Stimulated activated CD8-positive, alpha-beta memory T cell treated with anti-CD3 and anti-CD28 coated beads, Interleukin-12 subunit alpha, Interleukin-12 subunit beta, amount 100 ng/mL, for 24 hours (primary cell): ENCODE measurements around the gene PKHD1.

ENCODE experiments used
- DNase-seq: peaks from one replicate; pipeline ENCODE4 v3.0.0-alpha.2; 2020; ENCODE audit errors: extremely low read depth

Gene PKHD1, protein sequence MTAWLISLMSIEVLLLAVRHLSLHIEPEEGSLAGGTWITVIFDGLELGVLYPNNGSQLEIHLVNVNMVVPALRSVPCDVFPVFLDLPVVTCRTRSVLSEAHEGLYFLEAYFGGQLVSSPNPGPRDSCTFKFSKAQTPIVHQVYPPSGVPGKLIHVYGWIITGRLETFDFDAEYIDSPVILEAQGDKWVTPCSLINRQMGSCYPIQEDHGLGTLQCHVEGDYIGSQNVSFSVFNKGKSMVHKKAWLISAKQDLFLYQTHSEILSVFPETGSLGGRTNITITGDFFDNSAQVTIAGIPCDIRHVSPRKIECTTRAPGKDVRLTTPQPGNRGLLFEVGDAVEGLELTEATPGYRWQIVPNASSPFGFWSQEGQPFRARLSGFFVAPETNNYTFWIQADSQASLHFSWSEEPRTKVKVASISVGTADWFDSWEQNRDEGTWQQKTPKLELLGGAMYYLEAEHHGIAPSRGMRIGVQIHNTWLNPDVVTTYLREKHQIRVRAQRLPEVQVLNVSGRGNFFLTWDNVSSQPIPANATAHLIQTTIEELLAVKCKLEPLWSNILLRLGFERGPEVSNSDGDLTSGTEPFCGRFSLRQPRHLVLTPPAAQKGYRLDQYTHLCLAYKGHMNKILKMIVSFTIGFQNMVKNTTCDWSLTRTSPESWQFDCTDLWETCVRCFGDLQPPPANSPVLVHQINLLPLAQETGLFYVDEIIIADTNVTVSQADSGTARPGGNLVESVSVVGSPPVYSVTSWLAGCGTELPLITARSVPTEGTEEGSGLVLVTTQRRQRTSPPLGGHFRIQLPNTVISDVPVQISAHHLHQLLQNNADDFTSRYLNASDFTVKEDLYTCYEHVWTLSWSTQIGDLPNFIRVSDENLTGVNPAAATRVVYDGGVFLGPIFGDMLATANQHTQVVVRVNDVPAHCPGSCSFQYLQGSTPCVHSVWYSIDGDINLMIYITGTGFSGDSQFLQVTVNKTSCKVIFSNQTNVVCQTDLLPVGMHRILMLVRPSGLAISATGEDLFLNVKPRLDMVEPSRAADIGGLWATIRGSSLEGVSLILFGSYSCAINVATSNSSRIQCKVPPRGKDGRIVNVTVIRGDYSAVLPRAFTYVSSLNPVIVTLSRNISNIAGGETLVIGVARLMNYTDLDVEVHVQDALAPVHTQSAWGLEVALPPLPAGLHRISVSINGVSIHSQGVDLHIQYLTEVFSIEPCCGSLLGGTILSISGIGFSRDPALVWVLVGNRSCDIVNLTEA (N-terminal part only)

DNA sequence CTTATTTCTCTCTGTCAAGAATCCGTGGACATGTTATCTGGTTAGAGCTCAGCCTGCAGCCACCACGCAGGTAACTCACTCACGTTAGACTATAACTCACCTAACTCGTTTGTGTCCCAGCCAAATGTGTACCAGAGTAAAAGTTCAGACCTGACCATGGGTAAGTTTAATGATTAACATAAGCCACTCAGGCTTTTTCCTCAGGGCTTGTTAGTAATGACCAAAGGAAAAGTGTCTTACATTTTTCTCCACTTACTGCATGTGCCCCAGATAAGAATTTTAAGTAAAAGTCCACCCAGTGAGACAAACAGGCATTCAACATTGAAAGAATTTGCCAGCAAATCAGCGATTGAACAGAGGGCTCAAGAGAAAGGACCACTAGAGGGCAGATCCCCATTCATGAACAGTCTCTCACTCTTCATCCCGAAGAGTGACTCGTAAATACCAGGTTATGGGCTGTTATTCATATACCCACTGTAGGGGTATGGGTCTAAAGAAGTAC, at the start of gene PKHD1:
TSS of gene PKHD1 (minus strand) at position 116 of the 502 bp plus-strand sequence. CDS start 2,680 bp downstream, outside the sequence.
- no peak for DNase-seq

DNA sequence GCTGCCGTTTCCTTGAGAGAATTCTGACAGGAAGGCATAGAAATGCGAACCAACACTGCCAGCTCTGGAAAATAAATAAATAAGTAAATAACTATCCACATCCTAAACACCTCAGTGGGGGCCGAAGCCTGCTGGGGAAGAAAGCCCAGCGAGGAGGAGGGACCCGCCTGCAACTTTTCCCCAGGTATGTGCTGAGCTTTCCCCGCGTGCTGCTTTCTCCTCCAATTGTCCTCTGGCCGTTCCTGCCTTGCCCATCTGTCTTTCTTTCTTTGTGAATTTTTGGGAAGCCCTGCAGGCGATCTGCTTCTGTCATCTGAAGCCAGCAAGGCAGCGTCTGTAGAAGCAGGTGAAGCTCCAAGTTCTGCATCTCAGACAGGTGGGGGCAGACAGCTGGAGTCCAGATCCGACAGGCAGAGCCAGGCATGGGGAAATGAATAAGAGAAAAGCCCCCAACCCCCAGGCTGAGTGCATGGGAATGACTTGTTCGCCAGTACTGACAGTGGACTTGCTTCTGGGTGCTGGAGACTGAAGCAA, 49.6 kb upstream of the PKHD1 start:
- no peak for DNase-seq

DNA sequence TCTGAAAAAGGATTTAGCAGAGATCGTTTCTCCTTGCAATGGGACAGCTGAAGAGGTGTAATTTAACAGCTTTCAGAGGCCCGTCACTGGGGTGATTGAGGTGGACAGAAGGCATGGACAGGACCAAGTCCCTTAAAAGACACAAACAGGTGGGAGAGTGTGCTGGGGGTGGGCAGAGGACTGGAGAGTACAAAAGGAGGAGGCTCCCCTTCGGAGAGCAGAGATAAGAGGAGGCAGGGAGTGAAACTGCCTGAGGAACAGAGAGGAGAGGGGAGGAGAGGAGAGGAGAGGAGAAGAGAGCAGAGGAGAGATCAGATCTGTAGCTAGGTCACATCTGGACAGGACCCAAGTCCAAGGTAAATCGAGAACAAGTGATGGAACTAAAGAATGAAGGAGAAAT, 48.6 kb upstream of the PKHD1 start:
- no peak for DNase-seq

DNA sequence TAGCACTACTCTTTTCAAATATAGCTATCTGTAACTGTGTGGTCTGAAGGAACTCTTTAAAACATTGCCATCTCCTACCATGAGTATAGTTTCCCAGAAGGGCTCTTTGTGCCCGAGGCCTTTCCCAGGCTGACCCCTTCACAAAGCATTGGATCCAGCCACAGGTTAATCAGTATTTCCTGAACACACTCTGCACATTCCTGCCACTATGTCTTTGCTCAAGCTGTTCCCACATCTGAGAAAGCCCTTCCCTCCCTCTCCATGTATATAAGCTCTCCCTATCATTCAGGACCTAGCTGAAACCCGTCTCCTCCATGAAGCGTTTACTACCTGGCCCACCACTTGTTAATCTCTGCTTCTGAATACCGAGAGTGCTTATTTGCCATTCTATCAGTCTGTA, 47.8 kb upstream of the PKHD1 start:
- DNase-seq: no peak

DNA sequence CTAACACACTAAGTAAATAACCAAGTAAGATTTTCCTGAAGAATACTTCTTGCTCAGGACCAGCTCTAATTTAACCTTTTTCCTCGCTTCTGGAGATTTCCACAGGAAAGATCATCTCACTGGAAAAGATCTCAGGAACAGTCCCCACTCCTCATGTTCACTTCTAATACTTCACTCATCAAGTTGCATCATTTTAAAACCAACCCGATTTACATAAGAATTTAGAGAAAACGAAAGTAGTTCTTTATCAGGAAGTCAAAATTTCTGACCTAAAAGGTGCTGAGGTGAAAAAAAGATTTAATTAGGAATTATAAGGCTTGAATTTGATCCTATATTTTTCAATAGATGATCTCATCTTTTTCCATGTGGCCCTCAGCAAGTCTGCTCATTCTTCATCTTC, 46.6 kb upstream of the PKHD1 start:
- no peak for DNase-seq

DNA sequence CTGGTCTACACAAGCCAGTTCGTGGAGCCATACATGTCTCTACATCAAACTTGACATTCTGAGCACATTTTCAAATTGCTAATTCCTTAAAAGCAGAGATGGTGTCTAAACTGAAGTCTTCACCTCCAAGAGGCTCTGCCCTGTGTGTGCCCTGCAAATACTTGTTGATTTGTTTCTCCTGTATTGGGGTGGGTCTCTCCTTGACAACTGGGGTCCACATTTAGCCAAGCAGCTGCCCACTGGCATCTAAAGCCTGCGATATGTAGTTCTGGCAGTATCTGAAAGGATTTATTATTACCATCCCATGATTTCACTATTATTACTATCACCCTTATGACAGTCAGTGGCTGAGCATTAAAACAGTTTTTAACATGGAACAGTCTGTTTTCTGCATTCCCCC, 45.9 kb upstream of the PKHD1 start:
- no peak for DNase-seq

DNA sequence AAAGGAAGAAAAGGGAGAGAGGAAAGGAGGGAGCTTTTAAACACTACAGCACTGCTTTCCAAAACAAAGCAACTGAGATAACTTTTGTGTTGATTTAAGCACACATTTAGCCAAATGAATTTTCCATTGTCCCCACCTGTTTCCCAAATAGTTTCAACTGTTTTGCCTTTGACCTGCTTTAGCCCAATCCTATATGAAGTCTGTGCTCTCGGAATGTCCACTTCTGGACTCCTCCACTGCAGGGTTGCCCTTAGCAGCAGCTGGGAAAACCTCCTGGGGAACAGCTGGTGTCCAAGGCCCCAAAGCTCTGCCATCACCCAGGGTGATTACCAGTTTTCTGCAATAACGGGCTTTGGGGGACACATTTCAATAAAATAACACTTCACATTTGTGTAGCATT, 44.9 kb upstream of the PKHD1 start:
- no peak for DNase-seq

DNA sequence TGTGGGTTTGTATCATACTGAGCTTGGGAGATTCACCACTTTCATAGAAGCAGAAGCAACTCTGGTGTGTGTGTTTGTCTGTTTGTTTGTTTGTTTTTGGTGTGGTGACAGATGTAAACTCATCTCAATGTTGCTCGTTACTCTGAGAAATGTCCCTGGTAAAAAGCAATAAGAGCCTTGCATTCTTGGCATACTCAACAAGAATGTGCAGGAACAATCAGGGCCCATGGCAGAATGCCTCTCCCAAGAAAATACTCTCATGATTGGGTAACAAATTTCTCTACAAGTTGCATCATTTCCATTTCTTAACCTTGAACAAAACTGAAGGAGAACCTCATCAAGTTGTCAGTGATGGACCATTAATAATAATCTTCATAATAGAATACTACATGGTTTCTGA, 43.0 kb upstream of the PKHD1 start:
- no peak for DNase-seq

DNA sequence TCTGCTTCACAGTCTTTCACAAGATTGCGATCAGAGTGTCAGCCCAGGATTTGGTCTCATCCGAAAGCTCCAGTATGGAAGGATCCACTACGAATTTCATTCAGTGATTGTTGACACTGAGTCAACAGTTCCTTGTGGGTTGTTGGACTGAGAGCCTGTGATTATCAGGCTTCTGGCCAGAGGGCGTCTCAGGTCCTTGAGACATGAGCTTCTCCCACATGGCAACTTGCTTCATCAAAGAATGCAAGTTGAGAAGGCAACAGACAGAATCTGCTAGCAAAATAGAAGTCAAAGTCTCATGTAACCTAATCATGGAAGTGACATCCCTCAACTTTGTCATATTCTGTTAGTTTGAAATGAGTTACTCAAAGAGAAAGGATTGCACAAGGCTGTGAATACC, 40.5 kb upstream of the PKHD1 start:
- DNase-seq: no peak

DNA sequence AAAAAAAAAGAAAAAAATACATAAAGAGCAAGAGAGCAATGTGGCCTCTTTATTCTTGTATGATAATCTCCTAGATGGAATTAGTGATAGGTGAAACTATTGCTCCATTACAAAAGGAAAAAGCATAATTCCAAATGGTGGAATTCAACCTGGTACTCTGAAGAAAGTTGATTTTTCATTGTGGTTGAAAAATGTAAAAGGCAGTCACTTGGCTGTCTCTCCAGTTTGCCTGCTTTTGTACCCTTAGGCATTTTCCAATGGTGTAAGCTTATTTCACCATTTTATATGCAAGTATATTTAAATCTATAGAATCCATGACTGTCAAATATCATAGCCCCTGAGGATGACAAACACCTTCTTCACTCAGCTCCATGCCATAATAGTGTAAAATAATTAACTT, 38.8 kb upstream of the PKHD1 start:
- DNase-seq: no peak

DNA sequence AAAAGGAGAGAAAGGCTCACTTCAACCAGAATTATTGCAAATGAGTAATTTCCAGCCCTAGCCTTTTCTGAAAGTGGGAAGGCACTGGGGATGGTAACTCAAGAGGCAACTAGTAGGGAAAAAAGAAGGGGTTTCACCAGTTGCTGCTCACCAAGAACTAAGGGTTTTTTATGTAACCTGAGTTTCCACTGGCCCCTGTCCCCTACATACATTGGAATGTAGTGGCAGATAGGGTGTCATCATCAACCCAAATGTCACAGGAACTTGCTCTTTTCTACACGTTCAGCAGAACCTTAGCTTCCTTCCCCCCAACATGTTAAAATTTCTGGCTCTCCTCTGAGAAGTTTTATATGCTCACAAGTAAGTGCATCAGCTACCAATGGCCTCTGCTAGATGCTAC, 38.2 kb upstream of the PKHD1 start:
- no peak for DNase-seq

DNA sequence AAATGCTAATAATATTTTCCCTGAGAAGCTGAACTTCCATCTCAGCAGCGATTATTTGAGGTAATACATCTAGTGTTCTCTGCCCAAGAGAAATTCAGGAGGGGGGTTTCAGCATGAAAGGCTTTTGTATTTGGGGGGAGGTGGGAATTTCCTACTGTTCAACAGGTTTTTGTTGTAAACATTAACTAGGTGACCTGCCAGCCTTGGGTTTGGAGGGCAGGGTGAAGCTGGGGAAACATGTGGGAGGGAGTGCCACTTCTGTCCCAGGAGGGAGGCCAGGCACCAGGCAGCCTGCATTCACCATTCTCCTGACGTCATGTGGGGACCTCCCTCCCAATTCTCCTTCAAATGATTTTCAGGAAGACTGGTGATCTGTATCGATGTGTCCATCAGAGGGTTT, 37.7 kb upstream of the PKHD1 start:
- DNase-seq: no peak

DNA sequence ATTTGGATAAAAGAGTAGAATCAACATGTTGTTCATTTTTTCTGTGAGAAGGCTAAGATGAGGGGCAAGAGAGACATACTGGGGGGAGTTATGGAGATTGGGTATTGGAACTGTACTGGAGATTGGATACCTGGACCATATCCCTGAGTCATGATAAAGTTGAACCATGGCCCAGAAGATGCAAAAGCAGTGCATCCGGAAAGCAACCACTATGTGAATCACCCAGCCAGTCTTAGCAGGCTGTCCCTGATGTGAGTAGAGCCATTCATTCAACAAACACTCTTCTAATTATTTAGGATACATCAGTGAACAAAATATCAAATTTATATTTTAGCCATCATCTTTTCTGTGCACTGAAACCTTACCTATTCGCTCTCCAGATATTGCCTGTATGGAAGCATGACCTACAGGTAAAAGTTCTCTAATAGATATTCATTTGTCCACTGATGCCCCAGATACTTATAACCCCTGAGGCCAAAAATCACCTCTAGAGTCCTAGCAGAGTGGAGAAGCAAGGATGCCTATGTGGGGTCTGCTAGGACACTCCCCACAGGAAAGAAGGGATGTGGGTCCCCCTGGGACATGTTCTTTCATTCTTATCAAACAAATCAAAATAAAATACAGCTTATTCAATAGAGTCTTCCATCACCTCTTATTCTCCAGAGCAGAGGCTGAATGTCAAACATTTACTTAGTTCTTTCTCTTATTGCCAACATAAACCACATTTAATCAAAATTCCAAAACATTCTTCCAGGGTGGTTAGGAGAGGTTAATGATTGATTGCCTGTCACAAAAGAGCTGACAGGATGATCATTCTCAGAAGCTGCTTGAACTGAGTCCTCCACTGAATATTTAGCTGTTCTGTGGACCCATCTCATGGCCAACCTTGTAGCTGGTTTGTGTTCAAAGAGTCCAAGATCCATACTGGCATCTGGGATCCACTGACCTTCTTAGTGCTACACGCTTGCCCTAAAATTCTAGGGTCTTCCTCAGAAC, 37.0 kb upstream of the PKHD1 start:
- DNase-seq: no peak

DNA sequence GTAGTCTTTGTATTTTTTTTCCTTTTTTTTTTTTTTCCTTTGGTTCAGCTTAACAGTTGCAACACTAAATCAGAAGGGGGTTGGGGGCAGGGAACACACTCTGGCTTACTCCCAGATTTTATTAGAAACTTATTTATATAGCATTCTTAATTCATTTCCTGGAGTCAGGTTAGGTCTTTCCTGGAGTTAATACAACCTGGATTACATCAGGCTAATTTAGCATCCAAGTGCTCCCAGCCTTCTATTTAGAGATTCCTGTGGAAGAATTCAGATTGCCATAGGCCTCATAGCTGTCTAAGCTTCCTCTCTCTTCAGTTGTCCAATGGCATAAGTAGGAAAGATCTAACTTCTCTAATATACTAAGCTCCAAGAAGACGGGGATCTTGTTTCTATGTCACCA, 35.8 kb upstream of the PKHD1 start:
- DNase-seq: no peak

DNA sequence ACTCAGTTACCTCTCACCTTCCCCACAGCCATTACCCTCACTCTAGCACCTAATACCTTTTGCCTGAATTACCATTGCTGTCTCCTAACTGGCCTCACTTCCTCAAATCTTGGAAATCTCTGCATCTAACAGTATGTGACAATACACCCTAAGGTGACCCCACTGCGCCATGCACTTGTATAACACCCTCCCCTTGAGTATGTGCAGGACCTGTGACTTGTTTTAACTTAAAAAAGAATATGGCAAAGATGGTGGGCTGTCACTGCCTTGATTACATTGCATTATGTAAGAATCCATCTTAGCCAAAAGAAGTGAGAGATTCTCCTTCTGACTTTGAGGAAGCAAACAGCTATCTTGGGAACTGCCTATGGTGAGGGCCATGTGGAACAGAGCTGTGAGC, 29.9 kb upstream of the PKHD1 start:
- no peak for DNase-seq

DNA sequence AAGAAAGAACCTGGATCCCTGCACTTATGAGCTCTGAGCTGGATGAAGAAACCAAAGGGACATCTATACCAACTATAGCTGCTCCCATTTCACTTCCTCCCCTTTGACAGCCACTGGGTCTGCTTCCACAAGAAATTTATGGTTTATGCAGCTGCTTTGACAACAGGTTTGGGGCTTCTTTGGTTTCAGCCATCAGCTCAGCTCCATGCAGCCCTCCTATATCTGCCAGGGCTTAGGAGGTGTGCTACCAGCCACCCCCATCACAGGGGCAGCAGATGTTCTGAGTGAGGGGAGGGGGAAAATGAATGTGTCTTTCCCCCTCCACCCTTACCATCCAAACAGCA, 29.2 kb upstream of the PKHD1 start:
- no peak for DNase-seq

DNA sequence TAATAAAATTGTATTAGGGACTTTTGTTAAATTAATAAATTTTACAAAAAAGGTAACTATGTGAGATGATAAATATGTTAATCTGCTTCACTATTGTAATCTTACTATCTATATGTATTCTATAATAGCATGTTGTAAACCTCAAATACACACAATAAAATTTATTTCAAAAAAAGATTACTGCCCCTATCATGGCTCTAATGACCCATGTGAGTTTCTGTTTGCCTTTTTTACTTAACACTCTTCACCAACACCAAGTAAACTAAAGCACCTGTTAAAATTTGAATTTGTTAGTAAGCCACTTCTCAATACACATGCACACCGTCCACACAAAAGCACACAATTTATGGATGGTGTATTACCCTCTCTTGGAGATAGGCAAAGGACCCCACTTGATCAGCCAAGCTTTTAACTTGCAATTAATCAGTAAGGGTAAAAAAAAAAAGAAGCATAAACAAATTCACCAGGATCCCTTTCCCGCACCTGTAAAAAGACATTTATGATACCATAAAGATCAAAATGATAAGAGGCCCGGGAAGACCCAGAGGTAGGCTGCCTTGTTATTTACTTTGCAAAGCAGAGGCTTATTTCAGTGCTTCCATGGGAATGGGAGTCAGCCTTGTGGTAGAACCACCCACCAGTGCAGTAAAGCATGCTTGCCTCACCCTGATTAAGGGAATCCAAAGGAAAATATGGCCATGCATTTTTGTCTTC, 28.6 kb upstream of the PKHD1 start:
- DNase-seq: no peak

DNA sequence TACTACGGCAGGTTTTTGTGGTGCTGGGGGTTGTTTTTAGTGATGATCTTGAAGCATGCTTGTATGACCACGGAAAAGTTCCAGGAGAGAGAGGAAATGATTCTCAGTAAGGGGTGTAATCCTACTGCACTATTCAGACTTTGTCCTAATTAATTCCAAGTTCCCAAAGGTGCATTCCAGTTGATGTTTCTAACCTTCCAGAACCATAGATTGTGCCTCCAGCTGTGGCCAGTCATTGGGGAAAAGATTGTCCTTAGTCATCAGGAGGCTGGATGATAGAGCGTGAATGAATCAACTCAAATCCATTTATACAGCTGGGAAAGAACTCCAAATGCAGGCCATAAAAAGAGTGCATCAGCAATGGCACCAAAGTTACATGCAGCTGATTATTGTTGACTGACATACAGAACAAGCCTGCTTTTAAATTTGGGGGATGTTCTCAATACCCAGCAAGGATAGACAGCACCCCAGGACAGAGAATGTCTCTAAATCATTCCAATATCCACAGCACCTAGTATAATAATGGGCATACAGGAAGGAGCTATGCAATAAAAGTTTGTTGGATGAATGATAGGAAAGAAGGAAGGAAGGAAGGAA, 27.8 kb upstream of the PKHD1 start:
- DNase-seq: no peak

DNA sequence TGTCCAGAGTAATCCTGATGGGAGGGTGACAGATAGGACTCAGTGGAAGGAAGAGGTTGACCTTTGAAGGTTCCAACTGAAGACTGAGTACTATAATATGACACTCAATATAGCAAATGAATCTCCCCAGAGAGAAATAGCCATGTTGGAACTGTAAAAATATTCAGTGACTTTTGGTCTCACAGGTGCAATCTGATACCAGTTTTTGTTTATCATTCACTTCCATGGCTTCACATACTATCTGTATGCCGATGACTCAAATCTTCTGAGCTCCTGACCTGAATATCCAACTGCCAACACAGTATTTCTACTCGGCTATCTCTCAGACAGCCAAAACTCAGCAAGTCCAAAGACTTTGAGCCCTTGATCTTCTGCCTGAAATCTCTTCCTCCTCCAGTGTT, 21.8 kb upstream of the PKHD1 start:
- no peak for DNase-seq

DNA sequence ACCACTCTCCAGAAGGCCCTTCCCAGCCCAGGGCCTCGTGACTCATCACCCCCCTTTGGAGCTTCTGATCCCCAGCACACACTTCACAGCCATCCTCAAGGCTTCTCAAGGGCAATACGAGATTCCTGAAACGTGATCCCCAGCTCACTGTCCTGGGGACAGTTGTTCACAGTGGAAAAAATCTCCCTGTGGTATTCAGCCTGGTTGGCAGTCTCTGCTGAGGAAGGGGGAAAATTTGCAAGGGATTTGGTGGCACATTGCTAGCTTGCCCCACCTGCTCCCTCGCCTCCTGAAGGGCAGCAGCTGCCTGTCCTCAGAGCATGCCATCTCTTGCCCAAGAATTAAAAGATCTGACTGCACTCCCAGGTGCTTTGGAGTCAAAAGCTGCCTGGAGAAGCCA, 20.7 kb upstream of the PKHD1 start:
- DNase-seq: no peak
